GM21390 (cell line): ENCODE data around the gene ZNF346.
"Not testable (repeated sequence)": the region's sequence is repeated elsewhere in the genome, so short reads cannot be mapped to it uniquely, and the experiment has no call there.

Experiments used
- ATAC-seq: cut with Tn5 transposase; IDR thresholded peaks from one replicate; pipeline ENCODE4 v1.9.1; 2021; ENCODE audit not compliant: unreplicated experiment

ZNF346 gene

DNA sequence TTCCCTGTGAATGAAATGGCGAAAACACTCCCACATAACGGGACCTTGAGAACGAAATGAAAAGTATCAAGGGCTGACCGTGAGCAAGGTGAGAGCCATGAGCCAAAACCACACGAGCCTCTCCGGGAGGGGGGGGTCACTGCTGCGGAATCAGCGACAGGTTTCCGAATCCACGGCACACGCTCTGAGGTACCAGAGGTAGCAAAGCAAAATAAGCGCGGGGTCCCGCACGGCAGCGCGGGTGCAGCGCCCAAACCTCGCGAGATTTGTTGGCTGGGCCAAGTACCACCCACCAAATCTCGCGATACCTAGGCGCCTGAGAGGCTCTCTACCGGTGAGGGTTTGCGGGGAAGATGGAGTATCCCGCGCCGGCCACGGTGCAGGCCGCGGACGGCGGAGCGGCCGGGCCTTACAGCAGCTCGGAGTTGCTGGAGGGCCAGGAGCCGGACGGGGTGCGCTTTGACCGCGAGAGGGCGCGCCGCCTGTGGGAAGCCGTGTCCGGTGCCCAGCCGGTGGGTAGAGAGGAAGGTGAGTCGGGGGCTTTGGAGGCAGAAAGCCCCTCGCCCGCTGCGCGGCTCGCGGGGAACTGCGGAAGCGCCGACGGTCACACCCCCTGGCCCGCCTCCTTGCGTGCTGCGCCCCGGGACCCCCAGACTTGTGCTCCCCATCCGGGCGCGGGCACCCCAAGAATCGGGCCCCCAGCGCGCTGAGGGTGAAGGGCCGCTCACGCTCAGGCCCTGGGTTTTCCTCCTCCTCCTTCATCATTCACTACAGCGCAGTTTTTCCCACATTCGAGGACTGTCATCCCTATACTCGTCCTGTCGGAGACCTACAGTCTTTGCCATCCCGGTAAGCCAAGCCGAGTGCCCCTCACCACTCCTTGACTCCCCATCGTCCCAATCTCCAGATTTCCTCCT, at the start of gene ZNF346:
Gene ZNF346, plus strand, starts transcription at position 311 of the 917 bp plus-strand sequence. Its CDS starts 43 bp downstream, at position 354.
- peak; percentile 91 for ATAC-seq

DNA sequence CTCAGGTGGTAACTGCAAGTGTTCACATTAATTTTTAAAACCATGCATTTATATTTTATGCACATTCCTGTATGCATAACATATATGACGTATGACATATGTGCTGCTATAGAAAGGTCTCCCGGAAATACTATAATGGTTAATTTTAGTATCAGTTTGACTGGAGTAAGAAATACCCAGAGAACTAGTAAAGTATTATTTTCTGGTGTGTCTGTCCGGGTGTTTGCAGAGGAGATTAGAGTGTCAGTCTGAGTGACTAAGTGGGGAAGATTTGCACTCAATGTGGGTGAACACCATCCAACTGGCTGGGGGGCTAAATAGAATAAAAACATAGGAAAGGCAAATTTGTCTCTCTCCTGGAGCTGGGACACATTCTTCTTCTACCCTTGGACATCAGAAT, 42.8 kb upstream of the ZNF346 start:
- ATAC-seq, result no peak

GRCh38 chr5:176980818-176981217, 41.7 kb upstream of the ZNF346 start:
- ATAC-seq, result no peak

GRCh38 chr5:176983112-176983511, 39.4 kb upstream of the ZNF346 start:
- not testable (repeated sequence) for ATAC-seq

DNA sequence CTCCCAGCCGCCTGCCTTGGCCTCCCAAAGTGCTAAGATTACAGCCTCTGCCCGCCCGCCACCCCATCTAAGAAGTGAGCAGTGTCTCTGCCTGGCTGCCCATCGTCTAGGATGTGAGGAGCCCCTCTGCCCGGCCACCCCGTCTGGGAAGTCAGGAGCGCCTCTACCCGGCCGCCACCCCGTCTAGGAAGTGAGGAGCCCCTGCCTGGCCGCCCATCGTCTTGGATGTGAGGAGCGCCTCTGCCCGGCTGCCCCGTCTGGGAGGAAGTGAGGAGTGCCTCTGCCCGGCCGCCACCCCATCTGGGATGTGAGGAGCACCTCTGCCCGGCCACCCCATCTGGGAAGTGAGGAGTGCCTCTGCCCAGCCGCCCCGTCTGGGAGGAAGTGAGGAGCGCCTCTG, 38.9 kb upstream of the ZNF346 start:
- not testable (repeated sequence) for ATAC-seq

GRCh38 chr5:176984176-176984575, 38.3 kb upstream of the ZNF346 start:
- not testable (repeated sequence) for ATAC-seq

- ATAC-seq, result peak; percentile 65
Measured at GRCh38 chr5:176985516-176985915, 37.0 kb upstream of the ZNF346 start.

DNA sequence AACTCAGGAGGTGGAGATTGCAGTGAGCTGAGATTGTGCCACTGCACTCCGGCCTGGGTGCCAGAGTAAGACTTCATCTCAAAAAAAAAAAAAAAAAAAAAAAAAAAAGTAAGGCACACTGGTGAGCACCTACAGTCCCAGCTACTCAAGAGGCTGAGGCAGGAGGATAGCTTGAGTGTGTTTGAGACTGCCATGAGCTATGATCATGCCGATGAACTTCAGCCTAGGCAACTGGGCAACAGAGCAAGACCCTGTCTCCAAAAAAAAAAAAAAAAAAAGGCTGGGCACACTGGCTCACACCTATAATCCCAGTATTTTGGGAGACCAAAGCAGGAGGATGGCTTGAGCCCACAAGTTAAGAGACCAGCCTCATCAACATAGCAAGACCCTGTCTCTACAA, 36.2 kb upstream of the ZNF346 start:
- no peak for ATAC-seq

GRCh38 chr5:176987583-176987982, 34.9 kb upstream of the ZNF346 start:
- no peak for ATAC-seq

GRCh38 chr5:176993081-176993480, 29.4 kb upstream of the ZNF346 start:
- ATAC-seq, result not testable (repeated sequence)

- ATAC-seq, result peak; percentile 56
Measured at GRCh38 chr5:176994460-176995121, 27.9 kb upstream of the ZNF346 start.

DNA sequence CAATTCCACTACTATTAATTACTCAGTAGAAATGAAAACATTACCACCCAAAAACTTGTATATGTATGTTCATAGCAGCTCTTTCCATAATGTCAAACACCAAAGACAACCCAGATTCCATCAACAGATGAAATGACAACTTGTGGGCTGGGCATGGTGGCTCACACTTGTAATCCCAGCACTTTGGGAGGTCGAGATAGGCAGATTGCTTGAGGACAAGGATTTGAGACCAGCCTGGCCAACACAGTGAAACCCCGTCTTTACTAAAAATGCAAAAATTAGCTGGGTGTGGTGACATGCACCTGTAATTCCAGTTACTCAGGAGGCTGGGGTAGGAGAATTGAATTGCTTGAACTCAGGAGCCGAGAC, 27.4 kb upstream of the ZNF346 start:
- no peak for ATAC-seq

- ATAC-seq, result peak; percentile 38
Measured at GRCh38 chr5:176995896-176996767, 26.4 kb upstream of the ZNF346 start.

DNA sequence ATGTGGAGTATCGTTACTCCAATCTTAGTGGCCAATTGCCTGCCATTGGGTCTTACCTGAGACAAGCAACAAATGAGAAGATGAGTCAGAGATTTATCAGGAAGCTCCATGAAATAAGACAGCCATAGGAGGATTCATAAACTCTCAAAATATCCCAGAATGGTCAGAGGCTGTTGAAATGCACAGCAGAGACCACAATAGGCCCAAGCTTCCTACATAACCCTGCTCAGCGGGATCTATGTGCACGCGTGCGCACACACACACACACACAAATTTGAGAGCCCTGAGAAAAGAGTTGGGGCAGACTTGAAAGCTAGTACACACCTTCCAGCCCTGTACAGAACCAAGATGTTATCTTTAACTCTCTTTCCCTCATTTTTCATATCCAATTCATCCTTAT, 25.7 kb upstream of the ZNF346 start:
- ATAC-seq, result no peak

DNA sequence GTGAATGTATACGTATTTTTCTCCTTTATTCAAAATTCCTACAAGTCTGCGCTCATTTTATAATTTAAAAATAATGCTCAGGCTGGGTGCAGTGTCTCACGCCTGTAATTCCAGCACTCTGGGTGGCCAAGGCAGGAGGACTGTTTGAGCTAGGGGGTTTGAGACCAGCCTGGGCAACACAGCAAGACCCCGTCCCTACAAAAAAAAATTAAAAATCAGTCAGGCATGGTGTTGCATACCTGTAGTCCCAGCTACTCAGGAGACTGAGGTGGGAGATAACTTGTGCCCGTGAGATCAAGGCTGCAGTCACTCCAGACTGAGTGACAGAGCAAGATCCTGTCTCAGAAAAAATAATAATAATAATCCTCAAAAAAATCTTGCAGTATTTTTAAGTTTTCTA, 23.7 kb upstream of the ZNF346 start:
- ATAC-seq, result no peak

DNA sequence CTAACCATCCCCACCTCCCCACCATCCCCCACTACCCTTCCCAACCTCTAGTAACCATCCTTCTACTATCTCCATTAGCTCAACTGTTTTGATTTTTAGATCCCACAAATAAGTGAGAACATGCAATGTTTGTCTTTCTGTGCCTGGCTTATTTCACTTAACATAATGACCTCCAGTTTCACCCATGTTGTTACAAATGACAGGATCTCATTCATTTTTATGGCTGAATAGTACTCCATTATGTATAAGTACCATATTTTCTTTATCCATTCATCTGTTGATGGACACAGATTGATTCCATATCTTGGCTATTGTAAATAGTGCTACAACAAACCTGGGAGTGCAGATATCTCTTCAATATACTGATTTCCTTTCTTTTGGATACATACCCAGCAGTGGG, 23.0 kb upstream of the ZNF346 start:
- not testable (repeated sequence) for ATAC-seq

DNA sequence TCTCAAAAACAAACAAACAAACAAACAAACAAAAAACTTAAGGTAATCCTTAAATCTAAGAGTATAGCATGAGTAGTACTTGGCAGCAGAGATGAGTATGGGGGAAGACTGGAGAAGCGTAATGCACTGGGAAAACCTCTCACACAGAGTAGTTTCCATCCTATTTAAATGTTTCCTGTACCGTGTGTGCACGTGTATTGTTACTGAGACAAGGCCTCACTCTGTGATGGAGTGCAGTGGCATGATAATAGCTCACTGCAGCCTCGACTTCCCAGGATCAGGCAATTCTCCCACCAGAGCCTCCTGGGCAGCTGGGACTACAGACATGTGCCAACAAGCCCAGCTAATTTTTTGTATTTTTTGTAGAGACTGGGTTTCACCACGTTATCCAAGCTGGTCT, 18.8 kb upstream of the ZNF346 start:
- ATAC-seq, result no peak

DNA sequence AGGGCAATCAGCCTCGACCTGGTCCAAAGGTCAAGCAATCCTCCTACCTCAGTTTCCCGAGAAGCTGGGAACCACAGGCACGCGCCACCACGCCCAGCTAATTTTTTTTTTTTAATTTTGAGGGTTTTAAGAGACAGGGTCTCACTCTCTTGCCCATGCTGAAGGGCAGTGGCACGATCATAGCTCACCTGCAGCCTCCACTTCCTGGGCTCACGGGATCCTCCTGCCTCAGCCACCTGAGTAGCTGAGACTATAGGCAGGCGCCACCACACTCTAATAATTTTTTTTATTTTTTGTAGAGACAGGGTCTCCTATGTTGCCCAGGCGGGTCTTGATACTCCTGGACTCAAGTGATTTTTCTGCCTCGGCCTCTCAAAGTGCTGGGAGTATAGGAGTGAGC, 17.5 kb upstream of the ZNF346 start:
- ATAC-seq, result no peak

DNA sequence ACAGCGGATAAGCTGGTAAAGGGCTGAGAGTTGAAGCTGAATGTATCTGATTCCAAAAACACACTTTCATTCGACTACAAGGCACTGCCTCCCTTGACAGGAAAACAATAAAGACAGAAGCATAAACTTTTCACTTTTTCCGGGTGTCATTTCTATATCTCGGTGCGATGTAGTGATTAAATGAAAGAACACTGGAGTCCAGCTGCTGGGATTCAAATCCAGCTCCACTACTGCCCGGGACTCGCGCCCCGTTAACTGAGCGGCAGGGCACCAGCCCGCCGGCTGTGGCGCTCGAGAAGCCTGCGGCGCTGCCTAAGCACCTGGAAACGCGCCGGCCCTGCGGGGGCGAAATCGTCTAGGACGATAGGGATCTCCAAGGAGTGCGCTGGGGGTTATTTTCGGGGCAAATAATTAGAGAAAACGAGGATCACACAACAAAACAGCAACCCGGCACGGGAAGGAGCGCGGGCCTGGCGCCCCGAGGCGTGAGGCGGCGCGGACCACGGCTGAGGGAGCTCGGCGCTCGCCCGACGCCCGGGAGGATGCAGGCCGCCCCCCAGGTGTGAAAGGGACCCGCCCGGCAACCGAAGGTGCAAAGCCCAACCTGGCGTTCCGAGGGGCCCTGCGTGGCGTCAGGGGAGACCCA, 16.8 kb upstream of the ZNF346 start:
- peak; percentile 52 for ATAC-seq

DNA sequence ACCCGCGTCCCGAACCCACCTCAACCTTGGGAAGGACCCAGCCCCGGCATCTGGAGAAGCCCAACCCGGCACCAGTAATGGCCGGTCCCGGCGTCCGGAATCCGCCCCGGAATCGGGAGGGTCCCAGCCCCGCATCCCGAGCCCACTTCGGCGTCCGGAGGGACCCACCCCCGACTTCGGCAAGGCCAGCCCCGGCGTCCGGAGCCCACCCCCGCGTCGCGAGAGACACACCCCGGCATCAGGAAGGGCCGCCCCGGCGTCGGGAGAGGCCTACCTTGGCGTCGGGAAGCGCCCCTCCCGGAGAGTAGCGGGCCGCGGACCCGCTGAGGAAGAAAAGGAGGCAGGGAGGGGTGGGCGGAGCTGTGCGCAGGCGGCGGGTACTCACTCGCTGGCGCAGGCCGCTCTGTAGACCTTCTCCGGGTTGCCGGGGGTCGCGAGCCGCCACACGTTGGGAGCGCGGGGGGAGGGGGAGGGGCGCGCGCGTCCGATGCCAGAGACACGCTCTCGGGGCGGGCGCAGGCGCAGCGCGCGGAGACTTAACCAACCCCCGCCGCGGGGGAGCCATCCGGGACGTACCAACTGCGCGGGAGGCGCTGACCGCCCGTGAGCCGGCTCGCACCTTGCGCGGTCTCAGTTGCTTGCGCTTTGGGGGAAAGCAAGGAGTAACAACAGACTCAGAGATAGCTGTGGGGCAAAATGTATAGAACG, 16.1 kb upstream of the ZNF346 start, which contains the start of gene UIMC1:
Gene UIMC1, minus strand, starts transcription at position 515 of the 708 bp plus-strand sequence. CDS start 24,164 bp downstream, outside the sequence.
- peak; percentile 68 for ATAC-seq
